Astrocyte (in vitro differentiated cells and primary cell): ENCODE measurements around the gene MAPRE2.

Experiments
- EZH2 ChIP-seq: IDR thresholded peaks from 2 replicates; pipeline ENCODE4 v1.6.1; 2012; ENCODE audit warnings: mild to moderate bottlenecking, low read length, inconsistent platforms; ENCODE audit not compliant: insufficient read depth
- TF ChIP-seq, protein P1 (sequence below): IDR thresholded peaks from 2 replicates; pipeline ENCODE4 v1.5.1; 2011; ENCODE audit warnings: low read depth, mild to moderate bottlenecking, inconsistent platforms, low read length, moderate library complexity; ENCODE audit not compliant: insufficient read depth

GRCh38 chr18:35114305-35114704 lies 73.1 kb downstream of the MAPRE2 start:
- TF ChIP-seq, protein P1, sequence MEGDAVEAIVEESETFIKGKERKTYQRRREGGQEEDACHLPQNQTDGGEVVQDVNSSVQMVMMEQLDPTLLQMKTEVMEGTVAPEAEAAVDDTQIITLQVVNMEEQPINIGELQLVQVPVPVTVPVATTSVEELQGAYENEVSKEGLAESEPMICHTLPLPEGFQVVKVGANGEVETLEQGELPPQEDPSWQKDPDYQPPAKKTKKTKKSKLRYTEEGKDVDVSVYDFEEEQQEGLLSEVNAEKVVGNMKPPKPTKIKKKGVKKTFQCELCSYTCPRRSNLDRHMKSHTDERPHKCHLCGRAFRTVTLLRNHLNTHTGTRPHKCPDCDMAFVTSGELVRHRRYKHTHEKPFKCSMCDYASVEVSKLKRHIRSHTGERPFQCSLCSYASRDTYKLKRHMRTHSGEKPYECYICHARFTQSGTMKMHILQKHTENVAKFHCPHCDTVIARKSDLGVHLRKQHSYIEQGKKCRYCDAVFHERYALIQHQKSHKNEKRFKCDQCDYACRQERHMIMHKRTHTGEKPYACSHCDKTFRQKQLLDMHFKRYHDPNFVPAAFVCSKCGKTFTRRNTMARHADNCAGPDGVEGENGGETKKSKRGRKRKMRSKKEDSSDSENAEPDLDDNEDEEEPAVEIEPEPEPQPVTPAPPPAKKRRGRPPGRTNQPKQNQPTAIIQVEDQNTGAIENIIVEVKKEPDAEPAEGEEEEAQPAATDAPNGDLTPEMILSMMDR: no peak
- no peak for TF ChIP-seq EZH2
